OCI-LY3 (cell line): Measurements from ENCODE around the gene VAC14.

Source experiments
- EZH2phosphoT487 ChIP-seq: fragments of 200-600 bp; shearing (Covaris generic); IDR thresholded peaks from 2 replicates; pipeline ENCODE4 v1.6.1; 2018; ENCODE audit warnings: antibody characterized with exemption, mixed run types, low read depth
- TF ChIP-seq, protein P1 (sequence below): fragments of 200-600, 300-600 bp; sonication (generic); IDR thresholded peaks from 2 replicates; pipeline ENCODE4 v1.5.1; 2014; ENCODE audit warnings: antibody characterized with exemption, low read length, low read depth

DNA sequence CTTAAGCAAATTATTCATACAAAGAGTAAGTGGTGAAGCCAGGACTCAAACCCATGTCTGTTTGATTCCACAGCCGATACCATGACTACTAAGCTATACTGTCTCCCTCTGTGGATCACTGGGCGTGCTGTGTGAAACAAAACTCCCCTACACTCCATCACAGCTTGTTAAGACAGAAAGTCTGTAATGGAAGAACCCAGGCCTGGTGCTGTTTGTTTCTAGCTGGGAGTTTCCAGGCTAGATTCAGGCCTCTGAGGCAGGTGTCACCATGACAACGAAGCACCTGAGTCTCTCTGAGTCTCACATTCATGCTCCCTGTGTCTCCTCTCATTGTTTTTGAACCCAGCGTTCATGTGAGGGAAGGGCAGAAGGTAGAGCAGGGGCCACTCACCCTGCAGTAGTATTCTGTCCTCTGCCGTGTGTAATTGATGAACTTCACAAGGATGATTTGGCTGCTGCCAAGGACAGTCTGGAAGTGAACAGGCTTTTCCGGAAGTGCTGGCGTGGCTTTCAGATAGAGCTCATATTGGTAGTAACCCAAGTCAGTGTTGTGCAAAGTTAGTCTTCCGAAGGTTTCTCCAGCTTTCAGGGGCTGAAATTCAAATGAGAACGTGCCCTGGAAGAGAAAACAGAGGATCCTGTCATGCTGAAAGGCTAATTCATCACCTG is 8.6 kb upstream of the VAC14 start:
- TF ChIP-seq, protein P1, sequence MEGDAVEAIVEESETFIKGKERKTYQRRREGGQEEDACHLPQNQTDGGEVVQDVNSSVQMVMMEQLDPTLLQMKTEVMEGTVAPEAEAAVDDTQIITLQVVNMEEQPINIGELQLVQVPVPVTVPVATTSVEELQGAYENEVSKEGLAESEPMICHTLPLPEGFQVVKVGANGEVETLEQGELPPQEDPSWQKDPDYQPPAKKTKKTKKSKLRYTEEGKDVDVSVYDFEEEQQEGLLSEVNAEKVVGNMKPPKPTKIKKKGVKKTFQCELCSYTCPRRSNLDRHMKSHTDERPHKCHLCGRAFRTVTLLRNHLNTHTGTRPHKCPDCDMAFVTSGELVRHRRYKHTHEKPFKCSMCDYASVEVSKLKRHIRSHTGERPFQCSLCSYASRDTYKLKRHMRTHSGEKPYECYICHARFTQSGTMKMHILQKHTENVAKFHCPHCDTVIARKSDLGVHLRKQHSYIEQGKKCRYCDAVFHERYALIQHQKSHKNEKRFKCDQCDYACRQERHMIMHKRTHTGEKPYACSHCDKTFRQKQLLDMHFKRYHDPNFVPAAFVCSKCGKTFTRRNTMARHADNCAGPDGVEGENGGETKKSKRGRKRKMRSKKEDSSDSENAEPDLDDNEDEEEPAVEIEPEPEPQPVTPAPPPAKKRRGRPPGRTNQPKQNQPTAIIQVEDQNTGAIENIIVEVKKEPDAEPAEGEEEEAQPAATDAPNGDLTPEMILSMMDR: no peak
- TF ChIP-seq EZH2phosphoT487: no peak
